Vagina (tissue), 2 donors: ENCODE data around the gene CES1. TPM values are rescaled to one million over a fixed set of nuclear protein-coding genes. Genes with fewer than 3 reads are reported as not detected.

Source experiments
- DNase-seq, 2 donors: peaks; one replicate each; pipeline ENCODE4 v3.0.0-alpha.2; 2017; ENCODE audit errors: extremely low spot score in 2 of 2
- H3K27ac ChIP-seq: fragments of 200-600 bp; sonication (generic); one replicate; pipeline ENCODE4 v1.5.1; 2019
- H3K27me3 ChIP-seq: fragments of 200-600 bp; sonication (generic); one replicate; pipeline ENCODE4 v1.5.1; 2019
- H3K36me3 ChIP-seq, 2 donors: fragments of 200-600 bp; sonication (generic); one replicate each; pipeline ENCODE4 v1.5.1; 2017 to 2019
- H3K4me1 ChIP-seq: fragments of 200-600 bp; sonication (generic); one replicate; pipeline ENCODE4 v1.5.1; 2019
- H3K4me3 ChIP-seq, 2 donors: fragments of 200-600 bp; sonication (generic); 1 replicate in 1 of 2; 2 replicates in 1 of 2; pipeline ENCODE4 v1.5.1; 2016 to 2019
- H3K9me3 ChIP-seq: fragments of 200-600 bp; sonication (generic); one replicate; pipeline ENCODE4 v1.5.1; 2019
- CTCF ChIP-seq, 3 experiments: fragments of 450-650 bp in 2 of 3; fragments of 200-600 bp in 1 of 3; sonication (generic) in 1 of 3; IDR thresholded peaks; one replicate each; pipeline ENCODE4 v1.5.1; 2017 to 2019; ENCODE audit warnings: antibody characterized with exemption in 3 of 3, mild to moderate bottlenecking in 2 of 3, moderate library complexity in 2 of 3
- POLR2A ChIP-seq, 2 donors: fragments of 450-650 bp; IDR thresholded peaks; one replicate each; pipeline ENCODE4 v1.6.1; 2017; ENCODE audit warnings: antibody characterized with exemption in 2 of 2, mild to moderate bottlenecking in 2 of 2, moderate library complexity in 2 of 2
- POLR2AphosphoS5 ChIP-seq, 2 donors: sonication (generic); formaldehyde crosslinking; IDR thresholded peaks; one replicate each; pipeline ENCODE4 v1.9.0; 2017; ENCODE audit warnings: antibody characterized with exemption in 2 of 2, mild to moderate bottlenecking in 2 of 2, low read depth in 1 of 2; ENCODE audit not compliant: insufficient read depth in 1 of 2
- intact Hi-C: fragments of 100-400 bp; cut with DNase I; formaldehyde crosslinking; loops from one replicate; pipeline ENCODE4 v1.15.1; 2023
- total RNA-seq: library from RNA; depleted of rRNA; stranded (reverse); fragments of >200 nt; gene quantifications from one replicate; pipeline ENCODE4 v1.2.3, GENCODE V29; 2016

CES1 gene
- total RNA-seq, 1 donor from 2014 or later = 10.1 TPM

GRCh38 chr16:55856950-55857349 lies 24.1 kb upstream of the CES1 start:
- intact Hi-C loops = no loop called here
- DNase-seq = no peak

GRCh38 chr16:55853114-55853513 lies 20.2 kb upstream of the CES1 start:
- Histone ChIP-seq H3K27ac (no peak overlapping the region), H3K36me3 (no peaks in the 10 kb centered on the region), H3K9me3 (no peaks in the 10 kb centered on the region), H3K4me3 (no peak overlapping the region), H3K27me3 (no peaks in the 10 kb centered on the region), H3K4me1 (no peaks in the 10 kb centered on the region)
- no peak for DNase-seq
- no peak for TF ChIP-seq CTCF (IDR thresholded peaks at IDR 0.05)
- no peak for TF ChIP-seq POLR2AphosphoS5 (IDR thresholded peaks at IDR 0.05; ENCODE audit: insufficient read depth in 1 of 2, low read depth in 1 of 2)
- TF ChIP-seq POLR2A (IDR thresholded peaks at IDR 0.05) = no peak
- intact Hi-C loops = no loop called here

More at GRCh38 chr16:55856950-55857349, 24.1 kb upstream of the CES1 start:
- no peaks in the 10 kb centered on the region for H3K9me3 ChIP-seq
- no peak overlapping the region for H3K4me3 ChIP-seq
- TF ChIP-seq POLR2A (IDR thresholded peaks at IDR 0.05) (no peak), CTCF (IDR thresholded peaks at IDR 0.05) (no peak), POLR2AphosphoS5 (IDR thresholded peaks at IDR 0.05; ENCODE audit: insufficient read depth in 1 of 2, low read depth in 1 of 2) (no peak)
- H3K36me3 ChIP-seq = no peaks in the 10 kb centered on the region
- no peaks in the 10 kb centered on the region for H3K27me3 ChIP-seq
- H3K4me1 ChIP-seq = no peaks in the 10 kb centered on the region
- H3K27ac ChIP-seq = no peak overlapping the region

- no peak overlapping the region for H3K4me3 ChIP-seq
- H3K4me1 ChIP-seq = no peaks in the 10 kb centered on the region
- no peaks in the 10 kb centered on the region for H3K27me3 ChIP-seq
- no peaks in the 10 kb centered on the region for H3K36me3 ChIP-seq
- DNase-seq = no peak
- TF ChIP-seq POLR2A (IDR thresholded peaks at IDR 0.05) = no peak
- no peak for TF ChIP-seq CTCF (IDR thresholded peaks at IDR 0.05)
- no peak for TF ChIP-seq POLR2AphosphoS5 (IDR thresholded peaks at IDR 0.05; ENCODE audit: insufficient read depth in 1 of 2, low read depth in 1 of 2)
- no peak overlapping the region for H3K27ac ChIP-seq
- intact Hi-C loops = loop anchor here (10.0 kb wide), 1 partner anchor 385 kb away; no protein-coding TSS in a partner anchor
- no peaks in the 10 kb centered on the region for H3K9me3 ChIP-seq
These were observed 16.6 kb upstream of the CES1 start for GRCh38 chr16:55849536-55849935.

- Histone ChIP-seq H3K4me1 (no peaks in the 10 kb centered on the region), H3K27me3 (no peaks in the 10 kb centered on the region)
These were observed 13.9 kb upstream of the CES1 start for GRCh38 chr16:55846598-55847346.

More at GRCh38 chr16:55846598-55847346, 13.9 kb upstream of the CES1 start:
- no peak for TF ChIP-seq POLR2AphosphoS5 (IDR thresholded peaks at IDR 0.05; ENCODE audit: insufficient read depth in 1 of 2, low read depth in 1 of 2)
- no peak for TF ChIP-seq POLR2A (IDR thresholded peaks at IDR 0.05)
- no peak for TF ChIP-seq CTCF (IDR thresholded peaks at IDR 0.05)
- H3K9me3 ChIP-seq = no peaks in the 10 kb centered on the region
- no peak overlapping the region for H3K4me3 ChIP-seq
- no peak overlapping the region for H3K27ac ChIP-seq
- intact Hi-C loops = loop anchor here (10.0 kb wide), 1 partner anchor 382 kb away; no protein-coding TSS in a partner anchor
- DNase-seq = no peak
- no peaks in the 10 kb centered on the region for H3K36me3 ChIP-seq
